ENCODE results near the gene MORN1.

Gene MORN1

GRCh38 chr1:2404890-2405511 lies 13.6 kb upstream of the MORN1 start:
- TF ChIP-seq CTCF (IDR thresholded peaks at IDR 0.05; ENCODE audit: insufficient read depth, missing control alignments), result no peak
- no peak for FAIRE-seq
- DNase-seq (ENCODE audit: insufficient read length, low spot score), result no peak

- FAIRE-seq, result no peak
Measured at GRCh38 chr1:2404142-2404889, 13.0 kb upstream of the MORN1 start.

GRCh38 chr1:2403273-2403672 lies 11.9 kb upstream of the MORN1 start:
- DNase-seq (ENCODE audit: insufficient read length, low spot score) (no peak), FAIRE-seq (no peak)
- no peak for TF ChIP-seq CTCF (IDR thresholded peaks at IDR 0.05; ENCODE audit: insufficient read depth, missing control alignments)

More at GRCh38 chr1:2404142-2404889, 13.0 kb upstream of the MORN1 start:
- TF ChIP-seq CTCF (IDR thresholded peaks at IDR 0.05; ENCODE audit: insufficient read depth, missing control alignments), result no peak
- no peak for DNase-seq (ENCODE audit: insufficient read length, low spot score)

GRCh38 chr1:2402420-2402819 lies 11.1 kb upstream of the MORN1 start:
- DNase-seq (ENCODE audit: insufficient read length, low spot score) (no peak), FAIRE-seq (no peak)
- TF ChIP-seq CTCF (IDR thresholded peaks at IDR 0.05; ENCODE audit: insufficient read depth, missing control alignments), result no peak

- FAIRE-seq (no peak), DNase-seq (ENCODE audit: insufficient read length, low spot score) (no peak)
- TF ChIP-seq CTCF (IDR thresholded peaks at IDR 0.05; ENCODE audit: insufficient read depth, missing control alignments), result no peak
Measured at GRCh38 chr1:2400950-2401649, 9.7 kb upstream of the MORN1 start.

- FAIRE-seq (no peak), DNase-seq (ENCODE audit: insufficient read length, low spot score) (no peak)
- TF ChIP-seq CTCF (IDR thresholded peaks at IDR 0.05; ENCODE audit: insufficient read depth, missing control alignments), result no peak
Measured at GRCh38 chr1:2400576-2400909, 9.2 kb upstream of the MORN1 start.

All from D721Med (cell line).